SHP77 (cell line): ENCODE measurements around the gene GPSM3.
"Not testable (repeated sequence)": the region's sequence is repeated elsewhere in the genome, so short reads cannot be mapped to it uniquely, and the experiment has no call there.

ENCODE experiments used
- DNase-seq, 2 experiments: peaks; one replicate each; lab custom pipeline; 2025; lab: John Stamatoyannopoulos, UW

The GPSM3 gene

GRCh38 chr6:32149932-32150870 lies 42.2 kb downstream of the GPSM3 start:
- no peak for DNase-seq

DNA sequence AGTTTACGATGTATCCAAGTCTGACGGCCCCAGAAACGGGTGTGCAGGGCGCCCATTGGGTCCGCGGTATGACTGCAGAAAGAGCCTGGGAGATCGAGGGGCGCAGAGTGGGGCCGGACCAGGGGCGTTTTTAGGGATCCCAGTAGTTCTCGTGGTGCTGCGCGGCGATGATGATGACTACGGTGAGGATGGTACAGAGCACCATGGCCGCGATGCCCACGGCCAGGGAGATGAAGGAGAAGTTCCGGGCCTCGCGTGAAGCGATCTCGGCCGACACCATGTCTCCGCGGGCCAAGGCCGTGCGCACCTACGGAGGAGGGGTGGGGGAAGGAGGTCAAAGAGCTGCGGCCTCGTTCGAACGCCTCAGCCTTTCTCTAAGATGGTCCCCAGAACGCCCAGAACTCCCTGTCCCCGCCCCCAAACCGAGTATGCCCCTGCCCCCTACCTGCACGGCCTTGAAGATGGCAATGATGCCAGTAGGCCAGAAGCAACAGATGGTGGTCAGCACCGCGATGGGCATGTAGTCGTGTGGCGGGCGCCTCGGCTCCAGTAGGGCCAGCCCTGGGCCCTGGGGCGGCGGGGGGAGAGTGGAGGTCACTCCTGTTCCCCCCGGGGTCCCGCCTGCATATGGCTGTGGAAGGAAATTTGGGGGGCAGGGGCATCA lies 43.2 kb downstream of the GPSM3 start:
- DNase-seq: no peak

DNA sequence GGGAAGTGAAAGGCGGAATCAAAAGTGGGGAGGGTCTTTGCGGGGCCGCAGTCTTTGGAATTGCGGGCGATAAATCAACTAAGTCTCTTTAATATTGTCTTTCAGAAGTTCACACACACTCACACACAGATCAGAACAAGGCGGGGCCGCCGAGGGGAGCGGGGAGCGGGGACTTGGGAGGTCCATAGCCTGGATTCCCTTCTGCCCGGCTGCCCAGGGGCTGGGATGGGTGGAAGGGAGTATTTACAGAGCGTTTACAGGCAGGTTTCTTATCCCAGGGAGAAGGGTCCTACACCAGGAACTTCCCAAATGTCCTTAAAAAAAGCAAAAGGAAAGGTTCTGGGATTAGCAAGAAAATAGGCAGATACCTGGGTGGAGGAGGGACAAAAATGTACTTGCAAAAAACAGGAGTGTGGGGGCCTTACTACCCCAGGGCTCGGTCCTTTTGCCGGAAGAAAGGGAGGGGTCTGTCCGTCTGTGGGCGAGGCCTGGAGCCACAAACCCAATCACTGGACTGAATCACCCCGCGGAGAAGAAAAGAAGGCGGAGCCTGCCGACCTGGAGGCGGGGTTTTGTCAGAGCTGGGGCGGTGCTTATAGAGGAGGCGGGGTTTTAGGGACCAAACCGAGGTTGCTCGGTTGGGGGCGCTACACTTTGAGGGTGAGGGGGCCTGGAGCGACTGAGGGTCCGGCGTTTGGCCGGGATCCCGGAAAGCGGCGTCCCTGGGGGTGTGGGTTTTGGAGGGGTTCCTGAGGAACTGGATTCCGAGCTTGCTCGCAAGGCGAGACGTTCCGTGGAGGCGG lies 44.0 kb downstream of the GPSM3 start:
- no peak for DNase-seq

DNA sequence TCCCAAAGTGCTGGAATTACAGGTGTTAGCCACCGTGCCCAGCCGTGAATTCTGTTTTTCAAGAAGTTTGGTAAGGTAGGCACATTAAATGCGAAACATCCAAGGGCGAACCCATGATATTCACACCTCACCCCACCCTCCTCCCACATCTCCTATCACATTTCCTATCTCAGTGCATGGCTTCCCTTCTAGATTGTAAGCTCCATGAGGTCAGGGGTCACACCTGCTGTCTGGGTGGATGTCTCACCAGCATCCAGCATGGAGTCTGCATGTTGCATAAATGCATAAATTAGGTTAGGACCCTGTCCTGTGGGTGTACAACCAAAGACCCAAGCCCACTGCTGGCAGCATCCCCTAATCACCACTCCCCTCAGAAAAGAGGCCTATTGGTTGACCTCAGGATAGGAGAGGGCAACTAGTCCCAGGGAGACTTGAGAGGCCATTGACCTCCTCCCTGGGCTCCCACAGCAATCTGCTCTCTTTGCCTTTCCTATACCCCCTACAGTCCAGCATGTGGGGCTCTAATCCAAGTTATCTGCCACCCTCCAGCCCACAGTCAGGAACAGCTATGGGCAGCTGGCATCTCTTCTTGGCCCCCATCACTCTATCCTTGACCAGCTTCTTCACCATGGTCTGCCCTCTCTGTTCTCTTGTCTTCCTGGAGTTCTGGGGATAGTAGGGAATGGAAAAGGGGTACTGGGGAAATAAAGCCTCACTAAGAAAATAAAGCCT lies 44.9 kb downstream of the GPSM3 start:
- no peak for DNase-seq

DNA sequence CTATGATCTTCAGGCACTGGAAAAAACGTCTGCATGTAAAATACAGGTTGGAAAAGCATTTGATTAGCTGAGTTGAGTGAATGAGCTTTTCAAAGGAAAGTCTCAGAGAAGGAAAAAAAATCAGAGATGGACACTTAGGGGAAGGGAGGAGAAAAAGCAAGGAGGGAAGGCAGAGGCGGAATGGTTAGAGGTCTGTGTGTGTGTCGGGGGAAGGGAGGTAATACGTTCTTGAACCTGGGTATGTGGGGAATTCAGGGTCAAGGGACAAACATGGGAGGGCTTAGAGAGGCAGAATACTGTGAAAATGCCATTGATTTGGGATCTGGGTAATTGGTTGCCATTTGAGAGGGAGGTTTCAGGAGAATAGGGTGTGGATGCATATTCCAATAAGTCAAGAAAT lies 45.8 kb downstream of the GPSM3 start:
- DNase-seq: no peak

- DNase-seq: no peak
Measured at GRCh38 chr6:32146287-32146686, 46.2 kb downstream of the GPSM3 start.

GRCh38 chr6:32144238-32144637 lies 48.2 kb downstream of the GPSM3 start:
- not testable (repeated sequence) for DNase-seq
